DMS153 (cell line): Measurements from ENCODE around the gene GNAI3.

Experiments
- DNase-seq: peaks from one replicate; lab custom pipeline; 2025; lab: John Stamatoyannopoulos, UW

GNAI3 gene

GRCh38 chr1:109661391-109661790, 113.0 kb downstream of the GNAI3 start:
- no peak for DNase-seq

- no peak for DNase-seq
Observed at GRCh38 chr1:109664671-109665070, 116.3 kb downstream of the GNAI3 start.

DNA sequence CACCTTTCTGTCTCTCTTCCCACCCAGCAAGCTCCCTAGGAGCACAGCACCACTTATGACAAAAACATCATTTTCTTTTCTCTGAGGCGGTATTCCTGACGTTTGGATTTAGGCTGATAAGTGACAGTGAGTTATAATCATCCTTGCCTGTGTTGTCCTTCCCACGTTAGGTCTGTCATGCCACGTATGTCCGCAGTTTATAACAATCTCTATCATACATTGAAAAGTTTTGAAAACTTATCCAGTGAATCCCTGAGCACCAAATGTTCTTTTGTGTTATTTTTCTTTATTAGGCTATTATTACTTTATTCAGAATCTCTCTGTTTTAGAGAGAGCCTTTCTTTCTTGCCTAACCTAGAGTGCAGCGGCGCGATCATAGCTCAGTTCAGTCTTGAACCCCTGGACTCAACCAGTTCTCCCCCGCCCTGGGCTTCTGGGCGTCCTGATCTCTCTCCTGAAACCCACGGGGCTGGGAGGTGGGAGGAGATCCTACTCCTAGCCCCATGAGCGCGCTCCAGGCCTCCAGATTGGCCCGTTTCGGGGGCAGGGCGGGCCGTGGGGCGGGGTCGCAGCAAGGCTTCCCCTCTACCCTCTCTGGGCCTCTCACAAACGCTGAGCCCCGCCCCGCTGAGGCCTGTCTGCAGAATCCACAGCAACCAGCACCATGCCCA, 119.2 kb downstream of the GNAI3 start, which contains the start of gene GSTM2:
GSTM2 (plus strand) TSS at position 606 of the 671 bp plus-strand sequence; CDS start at position 665, 59 bp downstream.
- peak; percentile 27 for DNase-seq
